PC-9 (cell line): ENCODE measurements around the gene BARHL1. TPM values are rescaled to one million over a fixed set of nuclear protein-coding genes. Genes with fewer than 3 reads are reported as not detected.

Experiments used
- BruUV-seq: library from RNA; stranded (reverse); fragments of 400-500 nt; replicated peaks from 2 replicates; lab custom pipeline; 2021; lab: Mats Ljungman, UMichigan
- CTCF ChIA-PET: fragments of 300-600 bp; sonication (Branson Sonifier 250); formaldehyde crosslinking; loops from one replicate; lab custom pipeline; 2022; ENCODE audit warnings: antibody characterized with exemption; lab: Charles Lee
- POLR2A ChIA-PET: fragments of 300-600 bp; sonication (Branson Sonifier 250); formaldehyde crosslinking; loops from one replicate; lab custom pipeline; 2022; ENCODE audit warnings: antibody characterized with exemption; ENCODE audit not compliant: unreplicated experiment; lab: Charles Lee
- DNase-seq, 2 experiments: peaks; one replicate each; pipeline versions ENCODE4 v3.0.0 to v3.0.0-alpha.2; 2015 to 2022; ENCODE audit warnings: mixed read lengths in 1 of 2
- H2AFZ ChIP-seq: fragments of 200-600 bp; sonication (generic); 2 replicates; pipeline ENCODE4 v1.8.1; 2017; ENCODE audit warnings: antibody characterized with exemption
- H3F3A ChIP-seq: fragments of 200-600 bp; sonication (generic); 2 replicates; pipeline ENCODE4 v1.8.1; 2017; ENCODE audit warnings: antibody characterized with exemption, mild to moderate bottlenecking, low read depth; ENCODE audit not compliant: insufficient read depth
- H3K27ac ChIP-seq: fragments of 200-600 bp; sonication (generic); 2 replicates; pipeline ENCODE4 v1.6.1; 2016; ENCODE audit warnings: mixed run types
- H3K27me3 ChIP-seq: fragments of 200-600 bp; sonication (generic); 2 replicates; pipeline ENCODE4 v1.6.1; 2016; ENCODE audit warnings: low read depth, mixed run types; ENCODE audit not compliant: insufficient read depth
- H3K36me3 ChIP-seq: fragments of 200-600 bp; sonication (generic); 2 replicates; pipeline ENCODE4 v1.6.1; 2016; ENCODE audit warnings: low read depth, mixed run types
- H3K4me1 ChIP-seq: fragments of 200-600 bp; sonication (generic); replicated peaks from 2 replicates; pipeline ENCODE4 v1.6.1; 2016; ENCODE audit warnings: mixed run types; ENCODE audit not compliant: insufficient read depth
- H3K4me2 ChIP-seq: fragments of 200-600 bp; sonication (generic); 2 replicates; pipeline ENCODE4 v1.6.1; 2017; ENCODE audit warnings: mixed run types
- H3K4me3 ChIP-seq: fragments of 200-600 bp; sonication (generic); 2 replicates; pipeline ENCODE4 v1.6.1; 2016; ENCODE audit warnings: mixed run types
- H3K79me2 ChIP-seq: fragments of 200-600 bp; sonication (generic); 2 replicates; pipeline ENCODE4 v1.6.1; 2017; ENCODE audit warnings: low read depth, mixed run types
- H3K9me2 ChIP-seq: fragments of 200-600 bp; sonication (generic); 2 replicates; pipeline ENCODE4 v1.8.1; 2017; ENCODE audit warnings: mild to moderate bottlenecking; ENCODE audit not compliant: insufficient read depth
- H3K9me3 ChIP-seq: fragments of 200-600 bp; sonication (generic); 2 replicates; pipeline ENCODE4 v1.8.1; 2016; ENCODE audit warnings: low read depth; ENCODE audit not compliant: insufficient read depth
- H4K20me1 ChIP-seq: fragments of 200-600 bp; sonication (generic); 2 replicates; pipeline ENCODE4 v1.8.1; 2017; ENCODE audit not compliant: insufficient read depth
- EZH2 ChIP-seq: fragments of 200-600 bp; sonication (generic); IDR thresholded peaks from 2 replicates; pipeline ENCODE4 v1.8.0; 2017; ENCODE audit warnings: antibody characterized with exemption, low read depth
- intact Hi-C: fragments of 100-400 bp; cut with micrococcal nuclease; formaldehyde crosslinking; loops from one replicate; pipeline ENCODE4 v1.10.0; 2022; ENCODE audit not compliant: unreplicated experiment
- total RNA-seq: library from RNA; stranded (reverse); gene quantifications from 2 replicates; pipeline ENCODE4 v1.2.3, GENCODE V29; 2021
- TF ChIP-seq, protein P1 (sequence below): fragments of 200-600 bp; sonication (generic); conservative IDR thresholded peaks from 2 replicates; pipeline ENCODE4 v1.6.1; 2017; ENCODE audit warnings: mixed run types, antibody characterized with exemption, mild to moderate bottlenecking, moderate library complexity

The BARHL1 gene
- total RNA-seq, 1 experiment from 2014 or later = not detected

DNA sequence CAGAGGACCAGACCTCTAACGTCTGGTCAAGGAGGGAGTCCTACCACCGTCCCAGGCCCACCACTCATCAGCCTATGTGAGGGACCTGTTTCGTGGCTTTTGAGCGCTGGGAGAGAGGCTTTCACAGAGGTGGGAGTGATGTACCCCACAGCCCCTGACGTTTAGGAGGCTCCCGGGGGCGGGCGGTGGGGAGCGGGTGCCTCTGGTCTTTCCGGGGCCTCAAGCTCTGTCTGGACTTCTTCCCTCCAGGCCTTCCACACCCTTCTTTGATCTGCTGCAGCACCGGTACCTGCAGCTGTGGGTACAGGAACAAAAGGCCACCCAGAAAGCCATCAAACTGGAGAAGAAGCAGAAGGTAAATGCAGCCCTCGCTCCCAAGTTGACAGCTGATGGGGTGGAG is 45.1 kb upstream of the BARHL1 start:
- Histone ChIP-seq H3K36me3 (no peaks in the 10 kb centered on the region), H3K79me2 (no peaks in the 10 kb centered on the region), H3K4me1 (no peaks in the 10 kb centered on the region), H3K9me3 (no peaks in the 10 kb centered on the region; the same call in 1 of the 2 replicates), H3K4me2 (no peak overlapping the region), H3K4me3 (no peak overlapping the region), H2AFZ (no peak overlapping the region), H3K9me2 (no peaks in the 10 kb centered on the region), H3F3A (no peaks in the 10 kb centered on the region), H4K20me1 (no peaks in the 10 kb centered on the region), H3K27me3 (peaks cover 91% of the 10 kb centered on the region), H3K27ac (no peak overlapping the region)
- CTCF ChIA-PET = no interaction called here
- BruUV-seq = no TSS peak
- POLR2A ChIA-PET = no interaction called here
- no peak for TF ChIP-seq EZH2
- TF ChIP-seq, protein P1, sequence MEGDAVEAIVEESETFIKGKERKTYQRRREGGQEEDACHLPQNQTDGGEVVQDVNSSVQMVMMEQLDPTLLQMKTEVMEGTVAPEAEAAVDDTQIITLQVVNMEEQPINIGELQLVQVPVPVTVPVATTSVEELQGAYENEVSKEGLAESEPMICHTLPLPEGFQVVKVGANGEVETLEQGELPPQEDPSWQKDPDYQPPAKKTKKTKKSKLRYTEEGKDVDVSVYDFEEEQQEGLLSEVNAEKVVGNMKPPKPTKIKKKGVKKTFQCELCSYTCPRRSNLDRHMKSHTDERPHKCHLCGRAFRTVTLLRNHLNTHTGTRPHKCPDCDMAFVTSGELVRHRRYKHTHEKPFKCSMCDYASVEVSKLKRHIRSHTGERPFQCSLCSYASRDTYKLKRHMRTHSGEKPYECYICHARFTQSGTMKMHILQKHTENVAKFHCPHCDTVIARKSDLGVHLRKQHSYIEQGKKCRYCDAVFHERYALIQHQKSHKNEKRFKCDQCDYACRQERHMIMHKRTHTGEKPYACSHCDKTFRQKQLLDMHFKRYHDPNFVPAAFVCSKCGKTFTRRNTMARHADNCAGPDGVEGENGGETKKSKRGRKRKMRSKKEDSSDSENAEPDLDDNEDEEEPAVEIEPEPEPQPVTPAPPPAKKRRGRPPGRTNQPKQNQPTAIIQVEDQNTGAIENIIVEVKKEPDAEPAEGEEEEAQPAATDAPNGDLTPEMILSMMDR = no peak
- intact Hi-C loops = no loop called here
- DNase-seq = no peak

DNA sequence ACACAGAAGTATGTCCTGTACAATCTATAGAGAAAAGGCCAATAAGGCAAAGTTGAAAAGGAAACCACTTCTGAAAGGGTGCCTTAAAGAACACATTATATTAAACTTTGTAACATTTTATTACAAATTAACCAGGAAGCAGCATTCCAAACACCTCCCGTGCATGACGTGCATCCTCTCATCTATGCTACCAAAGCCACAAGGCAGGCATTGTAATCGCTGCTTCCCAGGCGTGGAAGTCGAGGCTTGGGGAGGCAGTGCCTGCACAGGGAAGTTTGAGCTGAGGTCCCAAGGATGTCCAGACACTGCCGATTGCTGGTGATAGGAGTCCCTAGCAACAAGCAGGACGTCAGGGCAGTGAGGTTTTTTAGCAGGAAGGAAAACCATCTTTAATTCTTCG is 44.3 kb upstream of the BARHL1 start:
- Histone ChIP-seq H3K4me3 (no peak overlapping the region), H3K79me2 (no peaks in the 10 kb centered on the region), H3K36me3 (no peaks in the 10 kb centered on the region), H3K27ac (no peak overlapping the region), H3K27me3 (peaks cover 91% of the 10 kb centered on the region), H3K4me1 (no peaks in the 10 kb centered on the region), H3F3A (no peaks in the 10 kb centered on the region), H3K9me2 (no peaks in the 10 kb centered on the region), H3K9me3 (no peaks in the 10 kb centered on the region; the same call in 1 of the 2 replicates), H2AFZ (no peak overlapping the region), H4K20me1 (no peaks in the 10 kb centered on the region), H3K4me2 (no peak overlapping the region)
- intact Hi-C loops = no loop called here
- BruUV-seq = no TSS peak
- ChIA-PET POLR2A (no interaction called here), CTCF (interaction anchor here (0.6 kb wide), 1 partner anchor 899 kb away, joined by 3 read pairs; no protein-coding TSS in a partner anchor)
- TF ChIP-seq, protein P1 = no peak
- TF ChIP-seq EZH2 = no peak
- no peak for DNase-seq

GRCh38 chr9:132539096-132539495 is 43.3 kb upstream of the BARHL1 start:
- no TSS peak for BruUV-seq
- no peak for DNase-seq
- no peaks in the 10 kb centered on the region for H3K79me2 ChIP-seq
- no peak overlapping the region for H3K4me3 ChIP-seq
- ChIA-PET POLR2A (no interaction called here), CTCF (no interaction called here)
- intact Hi-C loops = no loop called here
- H2AFZ ChIP-seq = no peak overlapping the region
- H3K4me1 ChIP-seq = no peaks in the 10 kb centered on the region
- no peaks in the 10 kb centered on the region; the same call in 1 of the 2 replicates for H3K9me3 ChIP-seq
- H3K4me2 ChIP-seq = no peak overlapping the region
- TF ChIP-seq EZH2 = no peak
- TF ChIP-seq, protein P1 = no peak
- no peaks in the 10 kb centered on the region for H3K9me2 ChIP-seq
- no peaks in the 10 kb centered on the region for H3K36me3 ChIP-seq
- H3K27ac ChIP-seq = no peak overlapping the region
- H3K27me3 ChIP-seq = peaks cover 91% of the 10 kb centered on the region
- no peaks in the 10 kb centered on the region for H4K20me1 ChIP-seq
- H3F3A ChIP-seq = no peaks in the 10 kb centered on the region
